ENCODE data around the gene GIGYF2. TPM values are rescaled to one million over a fixed set of nuclear protein-coding genes. Genes with fewer than 3 reads are reported as not detected.

GIGYF2 gene
- total RNA-seq, 1 experiment from 2014 or later = 60.6 TPM

GRCh38 chr2:232731470-232731869 lies 34.3 kb downstream of the GIGYF2 start:
- no peak for ATAC-seq
- Histone ChIP-seq H3K4me2 (ENCODE audit: low read length) (no peak overlapping the region), H3K4me3 (replicated peaks in 1 of 2; ENCODE audit: low read depth in 1 of 2, low read length in 2 of 2) (no peak overlapping the region), H3K79me2 (ENCODE audit: insufficient read depth, low read length) (peaks cover 81% of the 10 kb centered on the region), H3K36me3 (ENCODE audit: control insufficient read depth in 1 of 2, insufficient read depth in 2 of 2, low read length in 2 of 2) (peaks cover 9 to 15% of the 10 kb centered on the region in 2 experiments; a peak in 3 of 4 replicates), H2AFZ (ENCODE audit: low read depth, low read length, poor library complexity, severe bottlenecking) (no peak overlapping the region), H3K27me3 (ENCODE audit: insufficient read depth, low read length) (no peaks in the 10 kb centered on the region), H3K4me1 (ENCODE audit: control insufficient read depth in 1 of 2, insufficient read depth in 2 of 2, low read length in 2 of 2) (no peaks in the 10 kb centered on the region), H3K27ac (ENCODE audit: low read depth, low read length) (no peak overlapping the region), H3K9me2 (ENCODE audit: insufficient read depth) (no peaks in the 10 kb centered on the region), H3K9me3 (ENCODE audit: control insufficient read depth in 1 of 2, insufficient read depth in 1 of 2, low read depth in 1 of 2, low read length in 2 of 2) (no peaks in the 10 kb centered on the region), H4K20me1 (ENCODE audit: insufficient read depth) (no peaks in the 10 kb centered on the region; the same call in 1 of the 2 replicates), H3K9ac (ENCODE audit: low read length) (no peak overlapping the region)
- ChIA-PET CTCF (interaction anchor here (1.2 kb wide), 1 partner anchor 14 kb away, joined by 3 read pairs; no protein-coding TSS in a partner anchor), POLR2A (interaction anchor here (0.6 to 1.7 kb wide), 2 partner anchors 9 to 161 kb away, joined by 3 to 4 read pairs; no protein-coding TSS in a partner anchor), RAD21 (ENCODE audit: low non-redundant PET in 1 of 2, low total read pairs in 2 of 2, uncharacterized antibody in 2 of 2, unreplicated experiment in 2 of 2) (no interaction called here)
- intact Hi-C loops (cut with micrococcal nuclease) = no loop called here
- no TSS peak for BruUV-seq (replicated peaks)
- DNase-seq (ENCODE audit: low read depth, low spot score) = no peak
- TF ChIP-seq ZBTB33 (IDR thresholded peaks at IDR 0.05; ENCODE audit: extremely low read depth, insufficient replicate concordance, low read length) (no peak), RAD21 (IDR thresholded peaks at IDR 0.05; ENCODE audit: low read depth) (no peak), EZH2phosphoT487 (IDR thresholded peaks at IDR 0.05; ENCODE audit: borderline replicate concordance) (no peak), SRF (IDR thresholded peaks at IDR 0.05; ENCODE audit: low read depth) (no peak), FOSL1 (IDR thresholded peaks at IDR 0.05; ENCODE audit: low read depth) (no peak)

- intact Hi-C loops (cut with micrococcal nuclease) = no loop called here
- 0 out of 2 replicates have a peak, but pooled peaks cover 4% of the 10 kb centered on the region for H4K20me1 ChIP-seq (ENCODE audit: insufficient read depth)
- no TSS peak for BruUV-seq (replicated peaks)
- ATAC-seq (no peak), DNase-seq (ENCODE audit: low read depth, low spot score) (no peak)
- peaks cover 13% of the 10 kb centered on the region for H3K79me2 ChIP-seq (ENCODE audit: insufficient read depth, low read length)
- no peak overlapping the region for H2AFZ ChIP-seq (ENCODE audit: low read depth, low read length, poor library complexity, severe bottlenecking)
- no peaks in the 10 kb centered on the region for H3K9me3 ChIP-seq (ENCODE audit: control insufficient read depth in 1 of 2, insufficient read depth in 1 of 2, low read depth in 1 of 2, low read length in 2 of 2)
- no peak overlapping the region for H3K4me3 ChIP-seq (replicated peaks in 1 of 2; ENCODE audit: low read depth in 1 of 2, low read length in 2 of 2)
- no peaks in the 10 kb centered on the region for H3K27me3 ChIP-seq (ENCODE audit: insufficient read depth, low read length)
- no peaks in the 10 kb centered on the region; a peak in 1 of 4 replicates for H3K4me1 ChIP-seq (ENCODE audit: control insufficient read depth in 1 of 2, insufficient read depth in 2 of 2, low read length in 2 of 2)
- H3K9ac ChIP-seq (ENCODE audit: low read length) = no peak overlapping the region
- RAD21 ChIA-PET (ENCODE audit: low non-redundant PET in 1 of 2, low total read pairs in 2 of 2, uncharacterized antibody in 2 of 2, unreplicated experiment in 2 of 2) = no interaction called here
- POLR2A ChIA-PET = interaction anchor here (1.1 kb wide), 1 partner anchor 9 kb away, joined by 4 read pairs; no protein-coding TSS in a partner anchor
- no peak overlapping the region for H3K27ac ChIP-seq (ENCODE audit: low read depth, low read length)
- H3K9me2 ChIP-seq (ENCODE audit: insufficient read depth) = no peaks in the 10 kb centered on the region
- peaks cover 3 to 7% of the 10 kb centered on the region in 2 experiments for H3K36me3 ChIP-seq (ENCODE audit: control insufficient read depth in 1 of 2, insufficient read depth in 2 of 2, low read length in 2 of 2)
- CTCF ChIA-PET = no interaction called here
- TF ChIP-seq EZH2phosphoT487 (IDR thresholded peaks at IDR 0.05; ENCODE audit: borderline replicate concordance) = no peak
- no peak for TF ChIP-seq ELF1 (IDR thresholded peaks at IDR 0.05; ENCODE audit: borderline replicate concordance, low read depth)
- no peak for TF ChIP-seq ATF3 (IDR thresholded peaks at IDR 0.05)
- TF ChIP-seq SRF (IDR thresholded peaks at IDR 0.05; ENCODE audit: low read depth) = no peak
- no peak for TF ChIP-seq SP1 (IDR thresholded peaks at IDR 0.05; ENCODE audit: low read depth)
- TF ChIP-seq ZNF274 (IDR thresholded peaks at IDR 0.05; ENCODE audit: low read depth, low read length) = no peak
- TF ChIP-seq TCF7L2 (IDR thresholded peaks at IDR 0.05; ENCODE audit: borderline replicate concordance, extremely low read depth, insufficient read depth, insufficient read length) = no peak
- H3K4me2 ChIP-seq (ENCODE audit: low read length) = no peak overlapping the region
Observed at GRCh38 chr2:232741294-232741693, 44.2 kb downstream of the GIGYF2 start.

Measured in HCT116 (cell line).